Thyroid gland (tissue), 4 donors: ENCODE results near the gene TMEM214. TPM values are rescaled to one million over a fixed set of nuclear protein-coding genes. Genes with fewer than 3 reads are reported as not detected.

ENCODE experiments used
- DNase-seq, 2 donors: peaks; one replicate each; pipeline ENCODE4 v3.0.0-alpha.2; 2019
- H3K27ac ChIP-seq, 3 donors: fragments of 200-600 bp; sonication (generic); 1 replicate in 2 of 3; 2 replicates in 1 of 3; pipeline ENCODE4 v1.5.1; 2016 to 2019; ENCODE audit warnings: mild to moderate bottlenecking in 1 of 3, moderate library complexity in 1 of 3
- H3K27me3 ChIP-seq: fragments of 200-600 bp; sonication (generic); one replicate; pipeline ENCODE4 v1.5.1; 2019
- H3K36me3 ChIP-seq, 2 donors: fragments of 200-600 bp; sonication (generic); one replicate each; pipeline ENCODE4 v1.5.1; 2016 to 2019
- H3K4me1 ChIP-seq, 2 donors: fragments of 200-600 bp; sonication (generic); one replicate each; pipeline ENCODE4 v1.5.1; 2017 to 2019
- H3K4me3 ChIP-seq, 3 donors: fragments of 200-600 bp; sonication (generic); replicated peaks in 1 of 3; 1 replicate in 2 of 3; 2 replicates in 1 of 3; pipeline ENCODE4 v1.5.1; 2016; ENCODE audit warnings: mild to moderate bottlenecking in 1 of 3
- H3K9me3 ChIP-seq: fragments of 200-600 bp; sonication (generic); one replicate; pipeline ENCODE4 v1.5.1; 2017
- CTCF ChIP-seq, 6 experiments: fragments of 200-600 bp in 3 of 6; fragments of 450-650 bp in 3 of 6; sonication (generic) in 3 of 6; IDR thresholded peaks; one replicate each; pipeline ENCODE4 v1.5.1; 2016 to 2019; ENCODE audit warnings: antibody characterized with exemption in 6 of 6, mild to moderate bottlenecking in 2 of 6, inconsistent platforms in 1 of 6, moderate library complexity in 1 of 6
- POLR2A ChIP-seq, 2 donors: fragments of 450-650 bp; IDR thresholded peaks; one replicate each; pipeline ENCODE4 v1.6.1; 2017; ENCODE audit warnings: antibody characterized with exemption in 2 of 2, mild to moderate bottlenecking in 2 of 2, moderate library complexity in 1 of 2
- whole genome bisulfite sequencing, 2 donors: methylation state at CpG; one replicate each; pipeline ENCODE4 v1.1.5; 2017; 5-methylcytosine and 5-hydroxymethylcytosine counted together
- intact Hi-C: fragments of 100-400 bp; cut with DNase I; formaldehyde crosslinking; loops from one replicate; pipeline ENCODE4 v1.15.1; 2023
- total RNA-seq, 4 donors: library from RNA; depleted of rRNA; stranded (reverse); fragments of >200 nt; gene quantifications; one replicate each; pipeline ENCODE4 v1.2.3, GENCODE V29; 2016

Gene TMEM214
- total RNA-seq = 10 to 100 TPM; 43.3 to 93.8 (median 78.9) TPM

DNA sequence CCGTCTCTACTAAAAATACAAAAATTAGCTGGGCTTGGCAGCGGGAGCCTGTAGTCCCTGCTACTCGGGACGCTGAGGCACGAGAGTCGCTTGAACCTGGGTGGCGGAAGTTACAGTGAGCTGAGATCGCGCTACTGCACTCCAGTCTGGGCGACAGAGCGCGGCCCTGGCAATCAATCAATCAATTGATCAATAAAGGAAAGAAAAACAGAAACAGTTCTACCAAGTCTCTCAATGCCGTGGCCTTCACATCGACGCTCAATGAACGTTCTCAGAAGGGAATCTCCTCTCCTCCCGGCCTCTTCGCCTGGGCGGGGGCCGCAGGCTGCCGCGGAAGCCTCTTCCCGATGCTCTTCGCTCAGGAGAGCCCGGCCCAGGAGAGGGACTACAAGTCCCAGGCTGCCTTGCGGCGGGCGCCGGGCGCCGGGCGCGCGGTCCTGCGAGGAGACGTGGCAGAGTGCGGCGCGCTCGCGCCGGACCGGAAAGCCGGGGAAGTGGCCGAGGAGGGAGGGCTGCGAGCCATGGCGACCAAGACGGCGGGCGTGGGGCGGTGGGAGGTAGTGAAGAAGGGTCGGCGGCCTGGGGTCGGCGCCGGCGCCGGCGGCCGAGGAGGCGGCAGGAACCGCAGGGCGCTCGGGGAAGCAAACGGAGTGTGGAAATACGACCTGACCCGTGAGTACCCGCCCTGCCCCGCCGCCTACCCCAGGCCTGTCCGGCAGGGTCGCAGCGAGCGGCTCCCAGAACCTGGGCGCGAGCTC lies at the start of gene TMEM214:
Gene TMEM214 (plus strand): TSS at position 471 of the 758 bp plus-strand sequence. CDS start 51 bp downstream, at position 522.
- Histone ChIP-seq H3K4me1 (peaks cover 14 to 21% of the 10 kb centered on the region in 2 donors), H3K27me3 (no peaks in the 10 kb centered on the region), H3K4me3 (peak within 1 kb of the TSS; percentile 80 to 98 (median 87)), H3K36me3 (peaks cover 28 to 29% of the 10 kb centered on the region in 2 donors), H3K9me3 (no peaks in the 10 kb centered on the region), H3K27ac (peak within 1 kb of the TSS; percentile 66 to 80 (median 79))
- intact Hi-C loops = loop anchor here (5.0 kb wide), 1 partner anchor 40 kb away; the partner anchor contains the start of gene OST4
- WGBS, 2 donors = 1 to 3% methylated on average over 23 to 34 of the region's 76 CpGs
- DNase-seq = peak; percentile 87 to 89
- TF ChIP-seq POLR2A (IDR thresholded peaks at IDR 0.05) (peak in 1 of 2 donors; percentile 80), CTCF (IDR thresholded peaks at IDR 0.05) (peak in 1 of 6 experiments; percentile 11)

DNA sequence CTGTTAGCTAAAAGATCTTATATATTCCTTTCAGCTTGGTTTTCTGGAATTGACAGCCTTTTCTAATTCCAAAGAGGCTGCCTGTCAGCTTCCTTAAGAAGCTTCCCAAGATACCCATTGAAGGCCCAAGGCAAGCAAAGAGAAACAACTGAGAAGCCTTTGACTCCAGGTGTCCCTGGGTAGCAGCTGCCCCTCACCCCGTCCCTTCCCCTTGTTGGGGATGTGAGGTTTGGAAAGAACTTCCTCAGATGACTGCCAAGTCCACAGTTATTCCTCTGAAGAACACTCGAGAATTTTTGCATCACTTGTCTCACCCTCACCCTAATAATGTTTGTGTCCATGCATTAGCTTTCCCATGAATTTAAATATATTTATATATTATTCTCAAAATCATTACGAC lies 49.0 kb upstream of the TMEM214 start:
- 35 to 46% methylated on average over 3 of the region's 3 CpGs for WGBS, 2 donors
- H3K36me3 ChIP-seq = no peaks in the 10 kb centered on the region
- intact Hi-C loops = no loop called here
- H3K4me3 ChIP-seq = no peak overlapping the region
- no peaks in the 10 kb centered on the region for H3K27me3 ChIP-seq
- peak overlapping the region in 2 of 3 donors; percentile 4 to 51 for H3K27ac ChIP-seq
- peak; percentile 65 to 67 for DNase-seq
- no peaks in the 10 kb centered on the region for H3K9me3 ChIP-seq
- H3K4me1 ChIP-seq = peaks cover 20 to 26% of the 10 kb centered on the region in 2 donors
- TF ChIP-seq CTCF (IDR thresholded peaks at IDR 0.05) = no peak
- no peak for TF ChIP-seq POLR2A (IDR thresholded peaks at IDR 0.05)

GRCh38 chr2:26985807-26986206 lies 47.0 kb upstream of the TMEM214 start:
- no peak for DNase-seq
- TF ChIP-seq POLR2A (IDR thresholded peaks at IDR 0.05) = no peak
- no peak for TF ChIP-seq CTCF (IDR thresholded peaks at IDR 0.05)
- peaks cover 20 to 26% of the 10 kb centered on the region in 2 donors for H3K4me1 ChIP-seq
- no peak overlapping the region for H3K4me3 ChIP-seq
- H3K27me3 ChIP-seq = no peaks in the 10 kb centered on the region
- WGBS, 2 donors = 89 to 98% methylated on average over 4 of the region's 4 CpGs
- no peak overlapping the region for H3K27ac ChIP-seq
- no peaks in the 10 kb centered on the region for H3K36me3 ChIP-seq
- H3K9me3 ChIP-seq = no peaks in the 10 kb centered on the region
- intact Hi-C loops = no loop called here

GRCh38 chr2:26986576-26986975 lies 46.2 kb upstream of the TMEM214 start:
- H3K27me3 ChIP-seq = no peaks in the 10 kb centered on the region
- no peak overlapping the region for H3K27ac ChIP-seq
- no peak for DNase-seq
- H3K4me3 ChIP-seq = no peak overlapping the region
- 90 to 94% methylated on average over 5 of the region's 5 CpGs for WGBS, 2 donors
- H3K36me3 ChIP-seq = no peaks in the 10 kb centered on the region
- intact Hi-C loops = no loop called here
- H3K4me1 ChIP-seq = peaks cover 20 to 25% of the 10 kb centered on the region in 2 donors
- H3K9me3 ChIP-seq = no peaks in the 10 kb centered on the region
- TF ChIP-seq POLR2A (IDR thresholded peaks at IDR 0.05) (no peak), CTCF (IDR thresholded peaks at IDR 0.05) (no peak)
